PFSK-1 (cell line): ENCODE data around the gene TICRR.

Experiments
- FOXP2 ChIP-seq: optimal IDR thresholded peaks from 2 replicates; pipeline ENCODE3; 2011; ENCODE audit warnings: borderline replicate concordance, control low read depth, inconsistent platforms; ENCODE audit not compliant: insufficient read depth; ENCODE audit errors: extremely low read length, extremely low read depth
- POLR2AphosphoS5 ChIP-seq: IDR thresholded peaks from 2 replicates; pipeline ENCODE4 v1.6.1; 2012; ENCODE audit warnings: low read depth, mild to moderate bottlenecking, control low read depth, low read length, moderate library complexity

DNA sequence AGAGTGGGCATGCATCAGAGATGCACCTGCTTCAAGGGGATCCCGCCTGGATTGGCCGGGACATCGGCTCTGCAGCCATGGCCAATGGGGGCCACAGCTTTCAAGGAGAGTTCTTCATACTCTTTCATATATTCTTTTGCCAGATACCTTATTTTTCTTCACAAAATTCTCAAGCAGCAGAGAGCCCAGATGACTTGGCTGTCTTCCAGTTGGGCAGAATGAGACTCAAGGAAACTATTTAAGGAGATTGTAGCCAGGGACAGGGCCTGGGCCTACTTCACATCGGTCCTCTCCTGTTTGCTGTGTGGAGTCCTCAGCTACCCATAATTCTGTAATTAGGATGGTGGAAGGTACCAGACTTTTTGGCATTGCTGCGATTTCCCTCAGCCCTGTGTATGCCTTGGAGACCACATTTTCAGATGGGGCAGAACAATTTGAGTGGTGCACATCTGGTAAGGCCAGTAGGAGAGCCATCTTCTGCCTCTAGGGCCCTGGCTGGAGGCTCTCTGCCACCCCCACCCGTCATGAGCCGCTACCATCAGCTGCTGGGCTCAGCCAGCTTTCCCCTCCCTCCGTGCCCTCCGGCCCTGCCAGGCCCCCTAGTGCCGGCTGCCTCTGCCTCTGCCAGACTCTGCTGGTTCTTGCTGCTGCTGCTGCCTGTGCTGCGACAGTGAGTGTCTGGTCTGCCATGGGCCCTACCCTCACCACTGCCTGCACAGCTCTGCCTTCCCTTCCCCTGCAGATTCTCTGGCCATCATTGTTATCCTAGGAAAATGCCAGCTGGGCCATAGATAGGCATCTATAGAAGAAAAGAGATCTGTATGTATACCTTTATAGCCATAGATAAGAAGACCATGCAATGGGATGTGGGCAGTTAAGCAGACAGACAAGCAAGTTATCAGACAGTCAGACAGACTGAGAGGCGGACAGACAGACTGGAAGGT is 97.2 kb downstream of the TICRR start:
- TF ChIP-seq FOXP2: no peak
- no peak for TF ChIP-seq POLR2AphosphoS5
